Activated naive CD4-positive, alpha-beta T cell treated with anti-CD3 and anti-CD28 coated beads for 36 hours (primary cell): Measurements from ENCODE around the gene NSG2. TPM values are rescaled to one million over a fixed set of nuclear protein-coding genes. Genes with fewer than 3 reads are reported as not detected.
"Not testable (repeated sequence)": the region's sequence is repeated elsewhere in the genome, so short reads cannot be mapped to it uniquely, and the experiment has no call there.

ENCODE experiments used
- CTCF ChIA-PET: fragments of 350-600 bp; sonication (Branson Sonifier 250); formaldehyde crosslinking; loops from one replicate; lab custom pipeline; 2021; ENCODE audit warnings: antibody characterized with exemption; lab: Charles Lee
- DNase-seq: peaks from one replicate; pipeline ENCODE4 v3.0.0-alpha.2; 2020
- H3K27ac Mint-ChIP-seq: one replicate; pipeline ENCODE4 v1.8.0; 2021; ENCODE audit warnings: mild to moderate bottlenecking, mixed read lengths
- H3K27me3 Mint-ChIP-seq: one replicate; pipeline ENCODE4 v1.8.0; 2021; ENCODE audit warnings: low read depth, mixed read lengths
- H3K36me3 Mint-ChIP-seq: one replicate; pipeline ENCODE4 v1.8.0; 2021; ENCODE audit warnings: low read depth, mixed read lengths
- H3K4me1 Mint-ChIP-seq: one replicate; pipeline ENCODE4 v1.8.0; 2021; ENCODE audit warnings: low read depth, mixed read lengths
- H3K4me3 Mint-ChIP-seq: one replicate; pipeline ENCODE4 v1.8.0; 2021; ENCODE audit warnings: mild to moderate bottlenecking, moderate library complexity, mixed read lengths
- H3K9me3 Mint-ChIP-seq: one replicate; pipeline ENCODE4 v1.8.0; 2021; ENCODE audit warnings: mixed read lengths
- intact Hi-C: fragments of 100-400 bp; cut with micrococcal nuclease; formaldehyde crosslinking; loops from one replicate; pipeline ENCODE4 v1.15.1; 2023
- total RNA-seq, 2 experiments: library from RNA; stranded (reverse); gene quantifications; one replicate each; pipeline ENCODE4 v1.2.3, GENCODE V29; 2021

The NSG2 gene
- total RNA-seq, 2 experiments from 2014 or later = not detected

DNA sequence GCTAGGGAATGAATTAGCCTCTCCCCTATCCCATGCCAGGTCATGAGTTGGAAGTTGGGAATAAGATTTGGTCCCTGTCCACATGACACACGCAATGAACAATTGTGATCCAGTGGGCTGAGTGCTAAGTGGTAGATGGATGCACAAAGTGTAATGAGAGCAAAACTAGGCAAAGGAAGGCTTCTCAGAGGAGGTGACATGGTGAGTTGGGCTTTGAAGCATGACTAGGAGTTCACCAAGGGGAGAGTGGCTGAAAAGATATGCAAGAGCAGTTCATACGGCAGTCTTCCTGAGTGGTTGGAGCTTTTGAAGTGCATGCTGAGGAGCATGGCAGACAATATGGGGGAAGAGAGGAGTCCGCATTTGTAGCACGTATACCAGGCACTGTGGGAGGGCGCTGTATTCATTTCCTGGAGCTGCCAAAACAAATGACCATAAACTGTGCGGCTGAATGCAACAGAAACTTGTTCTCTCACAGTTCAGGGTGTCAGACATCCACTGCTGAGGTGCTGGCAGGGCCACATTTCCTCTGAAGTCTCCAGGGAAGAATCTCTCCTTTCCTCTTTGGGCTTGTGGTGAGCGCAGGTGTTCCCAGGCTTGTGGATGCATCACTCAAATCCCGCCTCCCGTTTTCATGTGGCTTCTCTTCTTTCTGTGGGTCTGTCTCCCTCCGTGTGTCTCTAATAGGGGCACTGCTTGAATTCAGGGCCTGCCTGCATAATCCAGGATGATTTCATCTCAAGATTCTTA, 49.5 kb downstream of the NSG2 start:
- Mint-ChIP-seq H3K4me3 (no peak overlapping the region), H3K36me3 (no peaks in the 10 kb centered on the region), H3K4me1 (no peaks in the 10 kb centered on the region), H3K27ac (no peak overlapping the region), H3K9me3 (no peaks in the 10 kb centered on the region), H3K27me3 (peaks cover 6% of the 10 kb centered on the region)
- no peak for DNase-seq
- CTCF ChIA-PET = interaction anchor here (0.5 kb wide), 1 partner anchor 34 kb away, joined by 3 read pairs; no protein-coding TSS in a partner anchor
- intact Hi-C loops = no loop called here

DNA sequence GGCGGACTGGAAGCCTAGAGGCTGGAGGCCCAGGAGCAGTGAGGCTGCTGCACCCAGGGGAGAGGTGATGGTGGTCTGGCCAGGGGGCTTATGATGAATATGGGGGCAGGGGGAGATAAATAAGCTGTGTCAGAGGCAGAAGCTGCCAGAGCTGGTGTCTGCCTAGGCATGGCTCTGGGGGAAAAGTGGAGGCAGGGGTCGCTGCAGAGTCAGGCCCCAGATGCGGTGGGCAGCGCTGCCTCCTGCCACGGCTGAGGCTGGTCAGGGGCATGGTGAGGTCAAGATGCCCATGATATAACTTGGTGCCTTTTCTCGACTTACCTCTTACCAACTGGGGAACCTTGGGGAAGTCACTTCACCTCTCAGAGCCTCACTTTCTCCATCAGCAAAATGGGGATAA, 51.1 kb downstream of the NSG2 start:
- CTCF ChIA-PET = no interaction called here
- H3K27ac Mint-ChIP-seq = no peak overlapping the region
- H3K36me3 Mint-ChIP-seq = no peaks in the 10 kb centered on the region
- H3K4me1 Mint-ChIP-seq = no peaks in the 10 kb centered on the region
- H3K4me3 Mint-ChIP-seq = no peak overlapping the region
- no peak for DNase-seq
- peaks cover 6% of the 10 kb centered on the region for H3K27me3 Mint-ChIP-seq
- no peaks in the 10 kb centered on the region for H3K9me3 Mint-ChIP-seq
- intact Hi-C loops = no loop called here

DNA sequence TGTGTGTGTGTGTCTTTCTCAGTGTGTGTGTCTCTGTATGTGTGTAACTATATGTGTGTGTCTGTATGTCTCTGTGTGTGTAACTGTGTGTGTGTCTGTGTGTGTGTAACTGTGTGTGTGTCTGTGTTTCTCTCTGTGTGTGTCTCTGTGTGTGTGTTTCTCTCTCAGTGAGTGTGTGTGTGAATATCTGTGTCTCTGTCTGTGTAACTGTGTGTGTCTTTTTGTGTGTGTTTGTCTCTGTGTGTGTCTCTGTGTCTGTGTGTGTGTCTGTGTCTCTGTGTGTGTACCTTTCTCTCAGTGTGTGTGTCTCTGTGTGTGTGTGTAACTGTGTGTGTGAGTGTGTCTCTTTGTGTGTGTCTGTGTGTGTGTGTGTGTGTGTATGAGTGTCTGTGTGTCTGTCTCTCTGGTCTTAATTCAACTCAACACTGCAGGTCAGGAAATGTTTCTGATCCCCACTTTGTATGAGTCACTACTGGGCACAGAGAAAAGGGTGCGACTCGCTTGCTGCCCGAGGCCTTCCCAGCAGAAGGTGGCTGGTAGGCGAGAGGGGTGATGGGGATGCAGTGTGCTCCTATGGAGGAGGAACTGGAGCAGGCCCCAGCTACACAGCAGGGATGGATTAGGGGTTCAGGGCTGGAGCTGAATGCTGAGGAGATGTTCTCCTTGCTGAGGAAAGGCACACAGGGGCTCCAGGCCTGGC, 52.1 kb downstream of the NSG2 start:
- CTCF ChIA-PET = no interaction called here
- Mint-ChIP-seq H3K27me3 (peaks cover 2% of the 10 kb centered on the region), H3K9me3 (no peaks in the 10 kb centered on the region), H3K36me3 (no peaks in the 10 kb centered on the region), H3K4me3 (no peak overlapping the region), H3K27ac (no peak overlapping the region), H3K4me1 (no peaks in the 10 kb centered on the region)
- intact Hi-C loops = no loop called here
- no peak for DNase-seq

DNA sequence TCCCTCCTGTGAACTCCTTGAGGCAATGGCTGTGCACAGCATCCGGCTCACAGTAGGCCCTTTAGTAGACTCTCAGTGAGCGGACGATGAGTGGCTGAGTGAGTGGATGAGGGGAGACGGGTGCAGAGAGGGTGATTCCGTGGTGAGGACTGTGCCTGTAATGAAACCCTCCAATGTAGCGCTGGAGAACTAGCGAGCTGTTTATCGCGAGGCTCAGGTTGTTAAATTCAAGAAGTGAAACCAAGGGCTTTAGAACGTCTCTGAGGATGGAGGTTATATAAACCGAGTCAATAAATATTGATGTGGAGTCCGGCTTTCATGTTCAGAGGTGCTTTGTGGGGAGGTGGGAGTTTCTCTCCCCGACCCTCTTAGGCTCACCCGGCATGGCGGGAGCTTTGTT, 53.2 kb downstream of the NSG2 start:
- intact Hi-C loops = no loop called here
- H3K4me3 Mint-ChIP-seq = no peak overlapping the region
- H3K36me3 Mint-ChIP-seq = no peaks in the 10 kb centered on the region
- H3K27me3 Mint-ChIP-seq = peaks cover 2% of the 10 kb centered on the region
- H3K27ac Mint-ChIP-seq = no peak overlapping the region
- no peak for DNase-seq
- H3K9me3 Mint-ChIP-seq = no peaks in the 10 kb centered on the region
- CTCF ChIA-PET = no interaction called here
- H3K4me1 Mint-ChIP-seq = no peaks in the 10 kb centered on the region

DNA sequence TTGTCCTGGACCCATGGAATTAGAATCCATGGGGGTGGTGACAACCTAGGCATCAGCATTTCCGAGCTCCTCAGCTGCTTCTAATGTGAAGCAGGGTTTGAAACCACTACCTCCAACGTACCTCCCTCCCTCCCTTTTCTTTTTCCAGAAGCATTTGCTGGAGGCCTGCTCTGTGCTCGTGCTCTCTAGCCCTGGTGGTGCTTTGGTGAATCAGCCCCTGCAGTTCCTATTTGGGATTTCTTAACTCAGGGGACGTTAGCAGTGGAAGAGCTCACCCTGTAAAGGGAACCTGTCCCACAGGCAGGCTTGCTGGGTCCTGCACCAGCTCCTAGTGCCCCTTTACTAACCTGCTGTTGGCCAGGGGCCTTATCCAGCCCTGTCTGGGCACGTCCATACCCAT, 55.0 kb downstream of the NSG2 start:
- H3K27ac Mint-ChIP-seq = no peak overlapping the region
- intact Hi-C loops = no loop called here
- no peaks in the 10 kb centered on the region for H3K27me3 Mint-ChIP-seq
- no peaks in the 10 kb centered on the region for H3K4me1 Mint-ChIP-seq
- CTCF ChIA-PET = no interaction called here
- DNase-seq = no peak
- no peaks in the 10 kb centered on the region for H3K9me3 Mint-ChIP-seq
- H3K4me3 Mint-ChIP-seq = no peak overlapping the region
- H3K36me3 Mint-ChIP-seq = no peaks in the 10 kb centered on the region

DNA sequence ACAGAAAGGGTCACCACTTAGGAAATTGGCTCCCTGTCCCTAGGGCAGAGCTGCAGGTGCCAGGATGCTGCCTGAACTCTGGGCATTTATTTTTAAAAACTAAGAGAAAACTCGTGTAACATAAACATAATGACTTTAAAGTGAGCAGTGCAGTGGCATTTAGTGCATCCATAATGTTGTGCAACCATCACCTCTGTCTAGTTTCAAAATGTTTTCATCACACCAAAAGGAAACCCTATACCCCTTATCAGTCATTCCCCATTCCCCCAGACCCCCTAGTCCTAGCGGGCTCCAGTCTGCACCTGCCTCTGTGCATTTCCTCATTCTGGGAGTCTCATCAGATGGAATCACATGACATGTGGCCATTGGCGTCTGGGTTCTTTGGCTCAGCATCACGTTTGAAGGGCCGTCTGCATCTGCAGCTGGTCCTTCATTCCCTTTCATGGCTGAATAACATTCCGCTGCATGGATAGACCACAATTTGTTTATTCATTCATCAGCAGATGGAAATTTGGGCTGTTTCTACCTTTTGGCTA, 55.8 kb downstream of the NSG2 start:
- CTCF ChIA-PET = no interaction called here
- H3K4me1 Mint-ChIP-seq = no peaks in the 10 kb centered on the region
- H3K27me3 Mint-ChIP-seq = no peaks in the 10 kb centered on the region
- H3K9me3 Mint-ChIP-seq = no peaks in the 10 kb centered on the region
- H3K27ac Mint-ChIP-seq = no peak overlapping the region
- no peaks in the 10 kb centered on the region for H3K36me3 Mint-ChIP-seq
- intact Hi-C loops = no loop called here
- no peak for DNase-seq
- no peak overlapping the region for H3K4me3 Mint-ChIP-seq

DNA sequence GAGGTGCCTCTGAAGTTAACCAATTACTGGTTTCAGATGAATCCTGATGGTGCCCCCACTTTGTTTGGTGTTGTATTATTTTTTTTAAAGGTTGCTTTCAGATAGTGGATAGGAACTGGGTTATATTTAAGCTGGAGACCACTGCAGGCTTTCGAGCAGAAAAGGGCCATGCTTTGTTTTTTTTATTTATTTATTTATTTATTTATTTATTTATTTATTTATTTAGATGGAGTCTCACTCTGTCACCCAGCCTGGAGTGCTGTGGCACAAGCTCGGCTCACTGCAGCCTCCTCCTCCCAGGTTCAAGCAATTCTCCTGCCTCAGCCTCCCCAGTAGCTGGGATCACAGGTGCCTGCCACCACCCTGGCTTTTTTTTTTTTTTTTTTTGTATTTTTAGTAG, 57.1 kb downstream of the NSG2 start:
- H3K4me3 Mint-ChIP-seq, DNase-seq, H3K27ac Mint-ChIP-seq, H3K27me3 Mint-ChIP-seq, intact Hi-C loops, H3K9me3 Mint-ChIP-seq, CTCF ChIA-PET, H3K4me1 Mint-ChIP-seq, H3K36me3 Mint-ChIP-seq: not testable (repeated sequence)

DNA sequence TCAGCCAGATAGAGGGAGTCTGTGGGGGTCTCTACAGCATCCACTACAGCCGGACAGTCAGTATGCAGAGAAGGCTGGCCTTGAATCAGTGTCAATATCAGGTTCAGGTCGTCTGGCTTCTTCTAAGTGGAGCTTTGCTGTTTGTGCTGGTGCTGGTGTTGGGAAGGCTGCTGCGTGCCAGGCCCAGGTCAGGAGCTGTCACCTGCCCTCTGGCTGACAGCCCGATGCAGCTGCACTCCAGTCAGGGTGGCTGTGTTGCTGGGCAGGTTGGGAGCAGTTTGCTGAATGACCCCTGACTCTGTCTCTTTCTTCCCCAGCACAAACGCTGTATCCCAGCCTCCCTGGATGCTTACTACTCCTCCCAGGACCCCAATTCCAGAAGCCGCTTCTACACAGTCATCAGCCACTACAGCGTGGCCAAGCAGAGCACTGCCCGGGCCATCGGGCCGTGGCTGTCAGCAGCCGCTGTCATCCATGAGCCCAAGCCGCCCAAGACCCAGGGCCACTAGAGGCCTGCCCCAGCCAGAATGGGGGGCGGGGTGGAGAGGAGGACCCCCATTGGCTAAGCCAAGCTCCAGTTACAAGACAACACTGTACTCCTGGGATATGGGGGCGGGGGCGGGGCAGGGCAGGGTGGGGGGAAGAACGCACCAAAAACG, 61.6 kb downstream of the NSG2 start:
- H3K36me3 Mint-ChIP-seq = no peaks in the 10 kb centered on the region
- CTCF ChIA-PET = no interaction called here
- no peaks in the 10 kb centered on the region for H3K4me1 Mint-ChIP-seq
- no peaks in the 10 kb centered on the region for H3K9me3 Mint-ChIP-seq
- peaks cover 3% of the 10 kb centered on the region for H3K27me3 Mint-ChIP-seq
- no peak overlapping the region for H3K27ac Mint-ChIP-seq
- DNase-seq = no peak
- intact Hi-C loops = no loop called here
- H3K4me3 Mint-ChIP-seq = no peak overlapping the region

DNA sequence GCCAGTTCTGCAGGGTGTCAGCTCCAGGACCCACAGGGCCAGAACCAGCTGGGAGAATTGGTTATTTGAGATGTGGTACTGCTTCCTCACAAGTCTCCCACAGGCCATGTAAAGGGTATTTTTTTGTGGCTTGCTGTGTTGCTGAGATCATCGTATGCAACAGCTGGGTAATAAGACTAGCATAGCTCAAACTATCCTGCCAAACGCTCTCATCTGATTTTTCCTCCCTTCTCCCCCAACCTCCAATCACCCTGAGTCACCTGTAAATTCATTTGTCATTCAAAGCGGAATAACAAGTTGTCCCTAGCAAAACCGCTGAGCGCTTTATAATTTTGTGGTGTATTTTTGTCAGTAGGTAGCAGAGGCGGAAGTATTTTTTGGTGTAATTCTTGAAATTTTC, 63.2 kb downstream of the NSG2 start:
- Mint-ChIP-seq H3K27me3 (peaks cover 3% of the 10 kb centered on the region), H3K9me3 (no peaks in the 10 kb centered on the region), H3K4me1 (no peaks in the 10 kb centered on the region), H3K27ac (no peak overlapping the region), H3K36me3 (no peaks in the 10 kb centered on the region), H3K4me3 (no peak overlapping the region)
- CTCF ChIA-PET = no interaction called here
- intact Hi-C loops = no loop called here
- no peak for DNase-seq

DNA sequence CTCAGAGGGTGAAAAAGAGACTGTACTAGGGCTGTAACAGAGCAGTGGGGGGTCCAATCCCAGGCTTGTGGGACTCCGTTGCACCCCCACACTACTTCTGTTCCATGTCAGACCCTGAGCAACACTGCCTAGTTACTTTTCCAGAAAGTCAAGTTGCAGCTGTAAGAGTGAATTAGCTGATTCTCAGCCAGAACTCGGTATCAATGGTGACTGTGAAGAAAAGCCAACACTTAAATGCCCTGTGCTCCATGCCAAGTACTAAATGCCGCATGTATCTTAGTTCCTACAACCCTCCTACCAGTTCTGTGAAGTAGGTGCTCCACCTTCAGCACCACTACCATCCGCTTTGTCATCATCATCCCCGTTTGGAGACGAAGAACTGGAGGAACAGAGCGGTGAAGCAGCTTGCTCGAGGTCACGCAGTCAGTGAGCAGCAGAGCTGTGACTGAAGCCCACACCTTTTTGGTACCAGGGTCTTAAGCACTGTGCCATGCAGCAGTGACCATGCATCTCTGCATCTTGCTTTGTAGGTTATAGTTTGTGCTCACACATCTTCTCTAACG, 64.3 kb downstream of the NSG2 start:
- Mint-ChIP-seq H3K4me1 (no peaks in the 10 kb centered on the region), H3K9me3 (no peaks in the 10 kb centered on the region), H3K4me3 (no peak overlapping the region), H3K27me3 (peaks cover 5% of the 10 kb centered on the region), H3K36me3 (no peaks in the 10 kb centered on the region), H3K27ac (no peak overlapping the region)
- CTCF ChIA-PET = no interaction called here
- intact Hi-C loops = no loop called here
- DNase-seq = no peak

DNA sequence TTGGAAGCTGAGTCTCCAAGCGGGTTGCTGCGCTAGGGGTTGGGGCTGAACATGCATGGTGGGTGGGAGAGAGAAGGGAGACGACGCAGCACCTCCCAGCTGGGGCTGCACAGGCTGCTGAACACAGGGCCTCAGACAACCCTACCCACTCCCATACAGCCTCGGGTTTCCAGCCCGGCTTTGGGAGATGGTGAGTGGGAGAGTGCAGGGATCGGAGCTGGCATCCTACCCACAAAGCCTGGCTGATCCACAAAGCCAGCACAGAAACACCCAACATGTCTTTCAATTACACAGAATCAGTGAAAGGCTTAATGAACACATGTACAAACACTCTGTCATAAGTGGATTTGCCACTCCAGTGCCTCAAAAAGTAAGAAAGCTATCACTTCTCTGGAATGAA, 64.8 kb downstream of the NSG2 start:
- H3K4me1 Mint-ChIP-seq = no peaks in the 10 kb centered on the region
- no peak for DNase-seq
- H3K9me3 Mint-ChIP-seq = no peaks in the 10 kb centered on the region
- CTCF ChIA-PET = no interaction called here
- H3K4me3 Mint-ChIP-seq = no peak overlapping the region
- intact Hi-C loops = no loop called here
- no peak overlapping the region for H3K27ac Mint-ChIP-seq
- H3K27me3 Mint-ChIP-seq = peaks cover 6% of the 10 kb centered on the region
- H3K36me3 Mint-ChIP-seq = no peaks in the 10 kb centered on the region

DNA sequence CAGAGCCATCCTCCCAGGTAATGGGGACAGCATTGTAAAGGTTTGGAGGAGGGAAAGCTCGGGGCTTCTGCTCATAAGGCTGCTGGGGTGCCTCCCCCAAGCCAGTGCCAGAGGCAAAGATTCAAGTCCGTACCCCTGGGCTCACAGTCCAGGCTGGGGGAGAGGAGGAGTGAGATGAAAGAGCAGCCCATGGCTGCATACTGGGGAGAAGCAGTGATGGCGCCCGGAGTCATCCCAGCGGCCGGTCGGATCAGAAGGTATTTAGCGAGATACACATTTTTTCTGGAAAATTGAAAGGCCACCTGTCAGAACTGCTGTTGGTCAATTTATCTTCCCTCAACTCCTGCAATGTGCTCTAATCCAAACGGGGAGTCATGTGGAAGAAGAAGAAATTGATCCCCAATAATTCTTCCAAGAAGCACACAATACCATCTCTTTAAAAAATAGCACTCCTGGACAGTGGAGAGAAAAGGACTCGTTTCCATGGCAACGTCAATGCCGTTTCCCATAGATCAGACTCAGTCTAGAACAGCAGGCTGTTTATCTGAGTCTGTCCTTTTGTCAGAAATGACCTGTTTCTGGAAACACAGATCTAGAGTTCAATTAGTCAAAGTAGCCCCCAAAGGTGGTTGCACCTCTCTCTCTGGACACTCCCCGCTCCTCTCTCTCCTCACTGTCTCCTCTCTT, 65.9 kb downstream of the NSG2 start:
- no peaks in the 10 kb centered on the region for H3K4me1 Mint-ChIP-seq
- DNase-seq = no peak
- no peak overlapping the region for H3K4me3 Mint-ChIP-seq
- H3K36me3 Mint-ChIP-seq = no peaks in the 10 kb centered on the region
- intact Hi-C loops = no loop called here
- H3K27me3 Mint-ChIP-seq = peaks cover 9% of the 10 kb centered on the region
- CTCF ChIA-PET = no interaction called here
- H3K27ac Mint-ChIP-seq = no peak overlapping the region
- no peaks in the 10 kb centered on the region for H3K9me3 Mint-ChIP-seq
